MCF 10A (cell line): ENCODE results near the gene GRK3. TPM values are rescaled to one million over a fixed set of nuclear protein-coding genes. Genes with fewer than 3 reads are reported as not detected.
"Not testable (repeated sequence)": the region's sequence is repeated elsewhere in the genome, so short reads cannot be mapped to it uniquely, and the experiment has no call there.

Experiments used
- Bru-seq: library from RNA; stranded (reverse); fragments of 400-500 nt; gene quantifications from one replicate; lab custom pipeline; 2021; lab: Mats Ljungman, UMichigan
- BruChase-seq, 2 experiments: library from RNA; stranded (reverse); fragments of 400-500 nt; gene quantifications; one replicate each; lab custom pipeline; 2021; lab: Mats Ljungman, UMichigan
- BruUV-seq: library from RNA; stranded (reverse); fragments of 400-500 nt; replicated peaks from 2 replicates; lab custom pipeline; 2021; lab: Mats Ljungman, UMichigan
- CTCF ChIA-PET: fragments of 300-600 bp; sonication (Branson Sonifier 250); formaldehyde crosslinking; extraction: SDS; loops from one replicate; lab custom pipeline; 2021; ENCODE audit warnings: antibody characterized with exemption, inconsistent platforms; lab: Yijun Ruan, JAX
- POLR2A ChIA-PET: fragments of 300-600, 350-650 bp; sonication (Branson Sonifier 250); formaldehyde crosslinking; extraction: SDS; loops from one replicate; lab custom pipeline; 2020; ENCODE audit warnings: antibody characterized with exemption, inconsistent platforms; lab: Yijun Ruan, JAX
- DNase-seq: peaks from one replicate; pipeline ENCODE4 v3.0.0-alpha.2; 2018; ENCODE audit not compliant: unreplicated experiment
- H3K27ac Mint-ChIP-seq: one replicate; pipeline ENCODE4 v1.8.0; 2022; ENCODE audit warnings: mild to moderate bottlenecking, low read depth, mixed read lengths; ENCODE audit not compliant: unreplicated experiment
- H3K27me3 Mint-ChIP-seq: one replicate; pipeline ENCODE4 v1.8.0; 2022; ENCODE audit warnings: mixed read lengths; ENCODE audit not compliant: insufficient read depth, unreplicated experiment
- H3K36me3 Mint-ChIP-seq: one replicate; pipeline ENCODE4 v1.8.0; 2022; ENCODE audit warnings: mild to moderate bottlenecking, moderate library complexity, mixed read lengths; ENCODE audit not compliant: insufficient read depth, unreplicated experiment
- H3K4me1 Mint-ChIP-seq: one replicate; pipeline ENCODE4 v1.8.0; 2022; ENCODE audit warnings: mixed read lengths; ENCODE audit not compliant: insufficient read depth, unreplicated experiment
- H3K4me3 Mint-ChIP-seq: one replicate; pipeline ENCODE4 v1.8.0; 2022; ENCODE audit warnings: mild to moderate bottlenecking, moderate library complexity, mixed read lengths; ENCODE audit not compliant: unreplicated experiment
- H3K9me3 Mint-ChIP-seq: one replicate; pipeline ENCODE4 v1.8.0; 2022; ENCODE audit warnings: mixed read lengths; ENCODE audit not compliant: unreplicated experiment
- CTCF ChIP-seq: fragments of 200-600 bp; IDR thresholded peaks from one replicate; pipeline ENCODE4 v1.8.0; 2022; ENCODE audit warnings: antibody characterized with exemption, mild to moderate bottlenecking; ENCODE audit not compliant: unreplicated experiment
- intact Hi-C: fragments of 100-400 bp; cut with micrococcal nuclease; formaldehyde crosslinking; loops from 2 replicates; pipeline ENCODE4 v1.14.1; 2022
- long read RNA-seq: library from polyadenylated mRNA; stranded (forward); transcript quantifications from one replicate; pipeline ENCODE4 v2.0.0, GENCODE V29; 2022
- total RNA-seq: library from RNA; stranded (reverse); gene quantifications from 2 replicates; pipeline ENCODE4 v1.2.3, GENCODE V29; 2022

GRK3 gene
- total RNA-seq (6.5 and 7.9 TPM in 2 replicates), Bru-seq, nascent RNA (percentile 56 among the genes with signal in this experiment), BruChase-seq, experiment 1, labeled RNA remaining after a 6-hour chase (percentile 55 among the genes with signal in this experiment), BruChase-seq, experiment 2, labeled RNA remaining after a 2-hour chase (percentile 54 among the genes with signal in this experiment)
- long read RNA-seq, full-length matches to known transcripts, result 10 of 18 reads
- long read RNA-seq, partial matches to known transcripts, result 1 of 18 reads
- long read RNA-seq, other reads (novel, unspliced or antisense), result 7 of 18 reads

DNA sequence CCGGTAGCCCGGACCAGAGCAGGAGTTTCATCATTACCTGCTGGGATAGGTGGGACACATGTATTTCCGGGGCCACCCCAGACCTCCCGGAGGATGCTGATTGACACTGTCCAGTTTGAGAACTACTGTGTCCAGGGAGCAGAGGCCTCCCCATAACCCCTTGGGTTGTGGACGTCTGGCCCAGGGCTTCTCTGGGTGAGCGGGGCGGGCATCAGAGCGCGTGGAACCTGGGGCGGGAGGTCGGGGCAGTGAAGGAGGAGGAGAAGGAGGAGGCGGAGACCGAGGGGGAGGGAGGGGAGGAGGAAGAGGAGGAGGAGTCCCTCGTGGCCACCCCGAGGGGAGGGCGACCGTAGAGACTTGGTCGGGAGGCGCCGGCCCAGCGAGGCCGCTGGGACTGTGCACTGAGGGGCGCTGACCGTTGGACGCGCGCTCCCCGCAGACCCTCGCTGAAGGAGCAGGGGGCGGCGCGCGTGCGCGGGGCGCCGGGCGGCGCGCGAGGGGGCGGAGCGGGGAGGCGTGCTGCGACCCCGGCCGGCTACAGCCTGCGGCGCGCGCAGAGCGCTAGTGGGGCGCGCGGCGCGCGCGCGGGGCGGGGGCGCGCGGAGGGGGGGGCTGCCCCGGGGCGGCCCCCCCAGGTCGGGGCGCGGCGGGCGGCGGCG is at the start of gene GRK3:
Gene GRK3, plus strand, starts transcription at position 356 of the 659 bp plus-strand sequence. CDS start 366 bp downstream, outside the sequence.
- no peak for TF ChIP-seq CTCF
- H3K27me3 Mint-ChIP-seq, result no peaks in the 10 kb centered on the region
- intact Hi-C loops, result no loop called here
- peaks cover 5% of the 10 kb centered on the region for H3K4me1 Mint-ChIP-seq
- peak within 1 kb of the TSS; percentile 3 for H3K27ac Mint-ChIP-seq
- H3K9me3 Mint-ChIP-seq, result no peaks in the 10 kb centered on the region
- DNase-seq, result peak; percentile 75
- POLR2A ChIA-PET, result interaction anchor here (0.7 to 2.4 kb wide), 11 partner anchors 10 to 919 kb away, joined by 3 to 18 read pairs (median 3); partner anchors contain the start of genes HPS4 and SRRD
- H3K4me3 Mint-ChIP-seq, result peak within 1 kb of the TSS; percentile 77
- BruUV-seq, result no TSS peak
- CTCF ChIA-PET, result interaction anchor here (0.6 to 1.7 kb wide), 6 partner anchors 9 to 202 kb away, joined by 3 to 5 read pairs (median 3); no protein-coding TSS in a partner anchor
- no peaks in the 10 kb centered on the region for H3K36me3 Mint-ChIP-seq

DNA sequence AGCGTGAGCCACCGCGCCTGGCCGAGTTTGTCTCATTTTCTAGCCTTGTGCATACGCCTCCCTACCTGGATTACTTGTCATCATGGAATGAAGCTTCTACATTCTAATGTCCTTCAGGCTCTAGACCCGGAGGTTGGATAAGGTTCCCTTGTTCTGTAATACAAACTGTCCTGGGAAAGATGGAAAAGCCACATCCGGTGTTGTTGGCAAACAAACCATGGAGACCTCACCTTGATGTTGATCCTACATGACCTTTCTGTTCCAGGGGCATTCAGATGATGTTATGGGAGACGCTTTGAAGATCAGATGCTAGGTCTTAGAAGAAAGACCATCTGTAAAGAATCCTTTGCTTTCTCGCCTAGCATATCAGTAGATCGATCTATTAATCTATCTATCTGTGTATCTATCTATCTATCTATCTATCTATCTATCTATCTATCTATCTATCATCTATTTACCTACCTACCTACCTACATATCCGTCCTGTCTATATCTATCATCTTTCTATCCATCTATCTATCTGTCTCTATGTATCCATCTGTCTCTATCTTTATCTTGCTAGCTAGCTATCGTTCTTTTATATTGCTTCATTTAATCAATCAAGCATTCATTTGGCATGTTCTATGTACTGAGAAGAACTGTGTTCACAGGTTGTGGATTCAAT is 46.3 kb upstream of the GRK3 start:
- ChIA-PET POLR2A (no interaction called here), CTCF (no interaction called here)
- BruUV-seq, result no TSS peak
- H3K9me3 Mint-ChIP-seq, result peaks cover 14% of the 10 kb centered on the region
- TF ChIP-seq CTCF, result no peak
- H3K4me3 Mint-ChIP-seq, result no peak overlapping the region
- H3K27ac Mint-ChIP-seq, result no peak overlapping the region
- no peaks in the 10 kb centered on the region for H3K4me1 Mint-ChIP-seq
- H3K27me3 Mint-ChIP-seq, result no peaks in the 10 kb centered on the region
- no peak for DNase-seq
- intact Hi-C loops, result no loop called here
- no peaks in the 10 kb centered on the region for H3K36me3 Mint-ChIP-seq

GRCh38 chr22:25525376-25525775 is 39.1 kb upstream of the GRK3 start:
- no peak for DNase-seq
- no TSS peak for BruUV-seq
- CTCF ChIA-PET, result interaction anchor here (0.8 kb wide), 1 partner anchor 78 kb away, joined by 3 read pairs; no protein-coding TSS in a partner anchor
- no peak overlapping the region for H3K27ac Mint-ChIP-seq
- H3K36me3 Mint-ChIP-seq, result no peaks in the 10 kb centered on the region
- POLR2A ChIA-PET, result interaction anchor here (1.1 kb wide), 1 partner anchor 12 kb away, joined by 4 read pairs; no protein-coding TSS in a partner anchor
- TF ChIP-seq CTCF, result no peak
- H3K4me3 Mint-ChIP-seq, result no peak overlapping the region
- no peaks in the 10 kb centered on the region for H3K27me3 Mint-ChIP-seq
- no peaks in the 10 kb centered on the region for H3K4me1 Mint-ChIP-seq
- intact Hi-C loops, result no loop called here
- peaks cover 22% of the 10 kb centered on the region for H3K9me3 Mint-ChIP-seq

GRCh38 chr22:25525804-25526584 is 38.5 kb upstream of the GRK3 start:
- DNase-seq, BruUV-seq, H3K27ac Mint-ChIP-seq, H3K4me1 Mint-ChIP-seq, CTCF ChIA-PET, intact Hi-C loops, H3K36me3 Mint-ChIP-seq, H3K4me3 Mint-ChIP-seq, H3K27me3 Mint-ChIP-seq: not testable (repeated sequence)
- H3K9me3 Mint-ChIP-seq, result peaks cover 28% of the 10 kb centered on the region
- POLR2A ChIA-PET, result interaction anchor here (1.1 kb wide), 1 partner anchor 12 kb away, joined by 4 read pairs; no protein-coding TSS in a partner anchor

DNA sequence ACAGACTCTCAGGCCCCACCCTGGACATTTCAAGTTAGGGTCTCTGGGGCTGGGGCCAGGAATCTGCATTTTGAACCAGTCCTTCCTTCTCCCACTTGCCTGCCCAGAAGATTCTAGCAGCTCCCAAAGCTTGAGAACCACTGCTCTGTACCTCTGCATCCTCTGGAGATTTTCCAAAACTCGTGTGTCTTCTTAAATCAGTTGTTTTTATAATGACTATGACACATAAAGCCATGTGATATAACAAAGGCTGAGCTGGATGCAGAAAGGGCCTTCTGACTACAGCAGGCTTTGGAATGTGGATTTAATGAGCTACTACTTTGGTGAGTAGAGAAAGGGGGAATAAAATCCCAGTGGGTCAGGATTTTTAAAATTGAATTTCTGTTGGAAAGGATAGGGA is 37.5 kb upstream of the GRK3 start:
- H3K27me3 Mint-ChIP-seq, H3K36me3 Mint-ChIP-seq, H3K27ac Mint-ChIP-seq, H3K4me1 Mint-ChIP-seq, BruUV-seq, intact Hi-C loops, H3K4me3 Mint-ChIP-seq: not testable (repeated sequence)
- POLR2A ChIA-PET, result interaction anchor here (1.5 kb wide), 1 partner anchor 18 kb away, joined by 5 read pairs; no protein-coding TSS in a partner anchor
- H3K9me3 Mint-ChIP-seq, result peaks cover 22% of the 10 kb centered on the region
- CTCF ChIA-PET, result interaction anchor here (0.9 kb wide), 1 partner anchor 64 kb away, joined by 3 read pairs; no protein-coding TSS in a partner anchor
- peak; percentile 23 for DNase-seq

- H3K4me3 Mint-ChIP-seq, intact Hi-C loops, H3K36me3 Mint-ChIP-seq, H3K27me3 Mint-ChIP-seq, BruUV-seq, H3K27ac Mint-ChIP-seq, H3K4me1 Mint-ChIP-seq: not testable (repeated sequence)
- ChIA-PET CTCF (interaction anchor here (0.6 kb wide), 1 partner anchor 940 kb away, joined by 4 read pairs; no protein-coding TSS in a partner anchor), POLR2A (interaction anchor here (1.5 kb wide), 1 partner anchor 19 kb away, joined by 5 read pairs; no protein-coding TSS in a partner anchor)
- DNase-seq, result peak; percentile 52
- H3K9me3 Mint-ChIP-seq, result peaks cover 15% of the 10 kb centered on the region
Measured at GRCh38 chr22:25528068-25528467, 36.4 kb upstream of the GRK3 start.
